Psoas muscle (tissue), 8 donors: ENCODE data around the gene AVPR1B. TPM values are rescaled to one million over a fixed set of nuclear protein-coding genes. Genes with fewer than 3 reads are reported as not detected.

Experiments used
- ATAC-seq, 4 donors: fragments of 200-7000 bp; cut with Tn5 transposase; one replicate each; pipeline ENCODE4 v1.9.1; 2020; ENCODE audit warnings: moderate library complexity in 3 of 4, mild to moderate bottlenecking in 2 of 4
- DNase-seq, 2 donors: peaks; one replicate each; pipeline ENCODE4 v3.0.0-alpha.2; 2020
- H3K27ac ChIP-seq: fragments of 200-600 bp; one replicate; pipeline ENCODE4 v1.8.0; 2022
- H3K27me3 ChIP-seq, 3 donors: fragments of 200-600 bp in 1 of 3; one replicate each; pipeline versions ENCODE4 v1.6.1 to v1.8.0; 2013 to 2022; ENCODE audit warnings: low read length in 2 of 3, mild to moderate bottlenecking in 2 of 3, moderate library complexity in 1 of 3; ENCODE audit not compliant: insufficient read depth in 3 of 3
- H3K36me3 ChIP-seq, 2 donors: fragments of 200-600 bp in 1 of 2; one replicate each; pipeline versions ENCODE4 v1.6.1 to v1.8.0; 2013 to 2022; ENCODE audit warnings: low read depth in 1 of 2, mild to moderate bottlenecking in 1 of 2, moderate library complexity in 1 of 2; ENCODE audit not compliant: insufficient read depth in 1 of 2
- H3K4me1 ChIP-seq: fragments of 200-600 bp; one replicate; pipeline ENCODE4 v1.8.0; 2022
- H3K4me3 ChIP-seq: fragments of 200-600 bp; one replicate; pipeline ENCODE4 v1.8.0; 2022; ENCODE audit warnings: mild to moderate bottlenecking
- H3K9me3 ChIP-seq: fragments of 200-600 bp; one replicate; pipeline ENCODE4 v1.8.0; 2022
- CTCF ChIP-seq: fragments of 200-600 bp; IDR thresholded peaks from one replicate; pipeline ENCODE4 v1.8.0; 2022; ENCODE audit warnings: antibody characterized with exemption
- WGBS, 3 donors: extraction: QIAGEN DNeasy Blood & Tissue Kit; methylation state at CpG; one replicate each; pipeline versions ENCODE4 v1.1.6 to v1.1.7; 2013; 5-methylcytosine and 5-hydroxymethylcytosine counted together
- intact Hi-C, 2 donors: fragments of 100-400 bp; cut with DNase I; formaldehyde crosslinking; loops; one replicate each; pipeline versions ENCODE4 v1.11.0 to v1.14.2; 2022
- polyA plus RNA-seq, 3 donors: library from polyadenylated mRNA; stranded (reverse); fragments of 200-250 nt; gene quantifications; one replicate each; pipeline ENCODE4 v1.2.3, GENCODE V29; 2013
- total RNA-seq, 4 donors: library from RNA; stranded (reverse); fragmentation: NEBNext Ultra II Directional in 2 of 4; extraction: Animal tissue kit (Norgen Biotek cat#: 25700) in 2 of 4; gene quantifications; one replicate each; pipeline versions ENCODE4 v1.2.1 to v1.2.4, GENCODE V29; 2021 to 2023
- donor health status: healthy with polysubstance abuse.
- donor health status: DM: no; HTN: no; CAD: no; lungs with moderate emphysema.
- donor health status: Bipolar disorder and iron deficiency.
- donor health status: healthy.
- donor health status: DM: yes; HTN: yes; CAD: no.
- donor health status: DM: no; HTN: no; CAD: no.
- donor health status: DM: no; HTN: no; CAD: no.
- donor health status: DM: yes; HTN: yes; CAD: no.

Gene AVPR1B
- total and polyA plus RNA-seq, 7 donors: not detected

- no peak for DNase-seq
- no peaks in the 10 kb centered on the region for H3K36me3 ChIP-seq
- intact Hi-C loops: loop anchor here in 1 of 2 donors (5.0 kb wide), 1 partner anchor 53 kb away; the partner anchor contains the start of gene CTSE
- H3K4me3 ChIP-seq: no peak overlapping the region
- no peak overlapping the region for H3K27ac ChIP-seq
- no peaks in the 10 kb centered on the region for H3K4me1 ChIP-seq
- ATAC-seq: no peak
- no peaks in the 10 kb centered on the region for H3K9me3 ChIP-seq
- 58 to 73% (median 66%) methylated on average over 3 of the region's 3 CpGs for WGBS, 3 donors
- H3K27me3 ChIP-seq: no peaks in the 10 kb centered on the region
- no peak for TF ChIP-seq CTCF
Measured at GRCh38 chr1:206074839-206075238, 42.3 kb downstream of the AVPR1B start.

- no peak overlapping the region for H3K4me3 ChIP-seq
- H3K4me1 ChIP-seq: no peaks in the 10 kb centered on the region
- 85 to 86% (median 86%) methylated on average over 9 of the region's 9 CpGs for WGBS, 3 donors
- H3K36me3 ChIP-seq: no peaks in the 10 kb centered on the region
- H3K27ac ChIP-seq: no peak overlapping the region
- intact Hi-C loops: loop anchor here in 1 of 2 donors (5.0 kb wide), 1 partner anchor 48 kb away; the partner anchor contains the start of gene CTSE
- DNase-seq (no peak), ATAC-seq (no peak)
- no peaks in the 10 kb centered on the region for H3K27me3 ChIP-seq
- no peaks in the 10 kb centered on the region for H3K9me3 ChIP-seq
- no peak for TF ChIP-seq CTCF
Measured at GRCh38 chr1:206070627-206071304, 46.4 kb downstream of the AVPR1B start.

- ATAC-seq (no peak), DNase-seq (no peak)
- Histone ChIP-seq H3K4me1 (no peaks in the 10 kb centered on the region), H3K27ac (no peak overlapping the region), H3K4me3 (no peak overlapping the region), H3K36me3 (no peaks in the 10 kb centered on the region), H3K27me3 (no peaks in the 10 kb centered on the region), H3K9me3 (no peaks in the 10 kb centered on the region)
- no peak for TF ChIP-seq CTCF
- WGBS, 3 donors: 69 to 85% (median 71%) methylated on average over 1 of the region's 1 CpG
- intact Hi-C loops: no loop called here
Measured at GRCh38 chr1:206068314-206068713, 48.9 kb downstream of the AVPR1B start.

DNA sequence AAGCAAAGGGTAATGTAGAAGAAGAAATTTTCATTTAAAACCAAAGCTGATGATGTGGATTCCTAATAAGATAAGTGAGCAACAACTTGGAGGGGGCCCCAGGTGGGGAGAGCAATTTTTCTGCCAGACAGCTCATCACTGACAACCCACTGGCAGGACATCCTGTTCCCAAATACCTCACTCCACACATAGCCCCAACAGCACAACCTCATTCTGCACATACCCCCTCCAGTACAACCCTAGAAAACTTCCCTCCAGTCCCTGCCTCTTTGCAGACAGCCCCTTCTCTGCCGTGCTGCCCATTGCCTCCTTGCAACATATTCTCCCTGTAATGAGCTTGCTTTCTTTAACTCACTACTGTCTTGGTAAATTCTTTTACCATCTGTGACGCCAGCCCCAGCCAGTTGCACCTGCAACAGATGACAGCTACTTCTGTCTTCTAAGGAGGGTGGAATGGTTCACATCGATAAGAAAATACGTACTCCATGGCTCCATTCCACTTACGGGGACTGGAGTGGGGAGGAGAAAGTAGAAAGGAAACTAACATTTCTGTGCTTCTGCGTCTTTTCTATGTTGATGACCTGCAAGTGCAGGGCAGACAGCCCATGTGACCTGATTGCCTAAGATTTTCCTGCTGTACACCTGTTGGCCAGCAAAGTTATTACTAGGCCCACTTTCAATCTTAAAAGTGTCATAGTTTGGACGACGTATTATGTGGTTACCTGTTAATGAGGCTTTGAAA is 49.5 kb downstream of the AVPR1B start:
- ATAC-seq (peak in 2 of 4 donors; percentile 68), DNase-seq (no peak)
- intact Hi-C loops: no loop called here
- Histone ChIP-seq H3K27me3 (no peaks in the 10 kb centered on the region), H3K4me1 (no peaks in the 10 kb centered on the region), H3K27ac (no peak overlapping the region), H3K4me3 (no peak overlapping the region), H3K36me3 (no peaks in the 10 kb centered on the region), H3K9me3 (no peaks in the 10 kb centered on the region)
- WGBS, 3 donors: 59 to 71% (median 59%) methylated on average over 8 of the region's 8 CpGs
- no peak for TF ChIP-seq CTCF
